HG03575 (cell line): Measurements from ENCODE around the gene SF3B6.
A peak's percentile ranks its signal among the peaks of the same experiment; 100 is the strongest.
"Not testable (repeated sequence)": the region's sequence is repeated elsewhere in the genome, so short reads cannot be mapped to it uniquely, and the experiment has no call there.

Source experiments
- ATAC-seq: cut with Tn5 transposase; IDR thresholded peaks from one replicate; pipeline ENCODE4 v1.9.1; 2021; ENCODE audit not compliant: unreplicated experiment, insufficient number of reproducible peaks, low FRiP score; ENCODE audit errors: extremely low read depth

The SF3B6 gene

GRCh38 chr2:24058564-24059271, 17.4 kb downstream of the SF3B6 start:
- ATAC-seq = no peak

- no peak for ATAC-seq
Measured at GRCh38 chr2:24055750-24056149, 20.4 kb downstream of the SF3B6 start.

GRCh38 chr2:24054366-24055010, 21.6 kb downstream of the SF3B6 start:
- no peak for ATAC-seq

- ATAC-seq = no peak
Measured at GRCh38 chr2:24052951-24053350, 23.2 kb downstream of the SF3B6 start.

- ATAC-seq = no peak
Measured at GRCh38 chr2:24051833-24052232, 24.3 kb downstream of the SF3B6 start.

GRCh38 chr2:24050041-24050979, 25.8 kb downstream of the SF3B6 start:
- ATAC-seq = no peak

- ATAC-seq = no peak
Measured at GRCh38 chr2:24049485-24050021, 26.6 kb downstream of the SF3B6 start, which contains the start of gene FKBP1B. TSS of gene FKBP1B (plus strand) at chr2:24049741. CDS start at chr2:24049850, 109 bp downstream.

GRCh38 chr2:24048769-24049484, 27.2 kb downstream of the SF3B6 start:
- no peak for ATAC-seq

- no peak for ATAC-seq
Measured at GRCh38 chr2:24047703-24048033, 28.5 kb downstream of the SF3B6 start.

GRCh38 chr2:24046930-24047702, 29.0 kb downstream of the SF3B6 start, which contains the start of gene WDCP:
TSS of gene WDCP (minus strand) at chr2:24047391. CDS start at chr2:24039494, 7,897 bp downstream.
- ATAC-seq = peak; percentile 95

GRCh38 chr2:24046599-24046929, 29.6 kb downstream of the SF3B6 start:
- ATAC-seq = no peak

GRCh38 chr2:24045511-24046508, 30.3 kb downstream of the SF3B6 start:
- ATAC-seq = no peak

GRCh38 chr2:24043133-24043532, 33.0 kb downstream of the SF3B6 start:
- not testable (repeated sequence) for ATAC-seq

- no peak for ATAC-seq
Measured at GRCh38 chr2:24040511-24040910, 35.6 kb downstream of the SF3B6 start.

- no peak for ATAC-seq
Measured at GRCh38 chr2:24038786-24039499, 37.2 kb downstream of the SF3B6 start.

- no peak for ATAC-seq
Measured at GRCh38 chr2:24026233-24026632, 49.9 kb downstream of the SF3B6 start.
